K562 (cell line): ENCODE measurements around the gene ANXA4. TPM values are rescaled to one million over a fixed set of nuclear protein-coding genes. Genes with fewer than 3 reads are reported as not detected.

Source experiments
- ARNT ChIP-seq, 2 experiments: fragments of 450-650 bp; IDR thresholded peaks; 2 replicates each; pipeline ENCODE4 v1.6.1; 2016; ENCODE audit warnings: mild to moderate bottlenecking in 1 of 2
- CBFA2T3 ChIP-seq: fragments of 450-650 bp; IDR thresholded peaks from 2 replicates; pipeline ENCODE4 v1.6.1; 2017
- DACH1 ChIP-seq: fragments of 450-650 bp; IDR thresholded peaks from 2 replicates; pipeline ENCODE4 v1.6.1; 2018; ENCODE audit not compliant: partially characterized antibody
- EP300 ChIP-seq: IDR thresholded peaks from 2 replicates; pipeline ENCODE4 v1.6.1; 2012; ENCODE audit warnings: low read length, improper control_type of control experiment
- FOS ChIP-seq: IDR thresholded peaks from 3 replicates; pipeline ENCODE4 v1.6.1; 2011; ENCODE audit not compliant: insufficient read length; ENCODE audit errors: extremely low read depth
- HMG20A ChIP-seq: fragments of 450-650 bp; formaldehyde crosslinking; conservative IDR thresholded peaks from 2 replicates; pipeline ENCODE4 v1.4.0; 2020; ENCODE audit warnings: mild to moderate bottlenecking, mixed read lengths
- HOMEZ ChIP-seq: fragments of 250-450 bp; sonication (Bioruptor Pico); IDR thresholded peaks from 2 replicates; pipeline ENCODE4 v1.4.0; 2020; ENCODE audit warnings: mild to moderate bottlenecking, moderate library complexity
- IFI16 ChIP-seq: fragments of 250-450 bp; sonication (Bioruptor Pico); IDR thresholded peaks from 2 replicates; pipeline ENCODE4 v2.1.2; 2022; ENCODE audit warnings: mild to moderate bottlenecking, inconsistent platforms
- L3MBTL2 ChIP-seq: fragments of 450-650 bp; IDR thresholded peaks from 2 replicates; pipeline ENCODE4 v1.6.1; 2016; ENCODE audit warnings: mild to moderate bottlenecking, moderate library complexity
- MNT ChIP-seq, 2 experiments: fragments of 450-650 bp; conservative IDR thresholded peaks; 2 replicates each; pipeline ENCODE4 v1.6.1; 2017; ENCODE audit warnings: mild to moderate bottlenecking in 2 of 2, moderate library complexity in 2 of 2
- PPARD ChIP-seq: fragments of 250-450 bp; sonication (Bioruptor Pico); IDR thresholded peaks from 2 replicates; pipeline ENCODE4 v1.8.0; 2022; ENCODE audit warnings: inconsistent platforms, mild to moderate bottlenecking, moderate library complexity
- RBM34 ChIP-seq: fragments of 200-400 bp; formaldehyde crosslinking; IDR thresholded peaks from 2 replicates; pipeline ENCODE4 v1.6.1; 2018; ENCODE audit warnings: low read length, borderline replicate concordance; ENCODE audit not compliant: insufficient read depth
- ZNF436 ChIP-seq: fragments of 250-450, 450-650 bp; sonication (Bioruptor Pico); formaldehyde crosslinking; IDR thresholded peaks from 2 replicates; pipeline ENCODE4 v1.7.0; 2020; ENCODE audit warnings: mild to moderate bottlenecking
- ZNF584 ChIP-seq: fragments of 200-800 bp; sonication (Bioruptor generic); IDR thresholded peaks from 2 replicates; pipeline ENCODE4 v1.6.1; 2016; ENCODE audit warnings: low read depth, mild to moderate bottlenecking, missing genetic modification characterization, missing compliant biosample characterization
- ZNF707 ChIP-seq: fragments of 250-450 bp; sonication (Bioruptor Pico); conservative IDR thresholded peaks from 2 replicates; pipeline ENCODE4 v1.8.0; 2022; ENCODE audit warnings: inconsistent platforms, mild to moderate bottlenecking, moderate library complexity
- polyA plus RNA-seq, 8 experiments: library from polyadenylated mRNA; depleted of rRNA in 4 of 8; stranded (reverse) in 5 of 8; unstranded in 3 of 8; fragments of >200 nt; fragmentation: Nextera tagmentation in 2 of 8; fragmentation: Illumina TruSeq in 1 of 8; extraction: Ambion mirVana in 2 of 8; extraction: Trizol in 1 of 8; gene quantifications; 2 replicates each; pipeline versions ENCODE4 v1.2.1 to v1.2.3, GENCODE V29; 2011 to 2014; ENCODE audit warnings: inconsistent platforms in 1 of 8, missing spikeins in 1 of 8
- total RNA-seq, 7 experiments: library from RNA; depleted of rRNA in 6 of 7; stranded (reverse); fragments of >200 nt in 6 of 7; fragmentation: Illumina TruSeq in 2 of 7; extraction: Trizol in 2 of 7; gene quantifications; 2 replicates each; pipeline versions ENCODE4 v1.2.1 to v1.2.3, GENCODE V29; 2011 to 2021; ENCODE audit warnings: low replicate concordance in 1 of 7
- TF ChIP-seq, protein P1 (sequence below): fragments of 250-450 bp; sonication (Bioruptor Pico); IDR thresholded peaks from 2 replicates; pipeline ENCODE4 v1.8.0; 2021; ENCODE audit warnings: borderline replicate concordance, mild to moderate bottlenecking, moderate library complexity; ENCODE audit not compliant: poor library complexity, severe bottlenecking
- TF ChIP-seq, protein P2 (sequence below): fragments of 200-800 bp; sonication (Bioruptor generic); IDR thresholded peaks from 2 replicates; pipeline ENCODE4 v1.6.1; 2017; ENCODE audit warnings: missing genetic modification characterization, missing compliant biosample characterization
- TF ChIP-seq, protein P3 (sequence below), 2 experiments: fragments of 450-650 bp; IDR thresholded peaks; 2 replicates each; pipeline ENCODE4 v1.6.1; 2018; ENCODE audit warnings: mild to moderate bottlenecking in 2 of 2, low read depth in 1 of 2; ENCODE audit not compliant: partially characterized antibody in 2 of 2

Gene ANXA4
- total and polyA plus RNA-seq, 9 of the 15 experiments (the other 6 are each of a cell fraction or from before 2014, with no cell fraction given), result 3.4 to 13.6 (median 11.6) TPM

GRCh38 chr2:69829256-69830044, 87.5 kb downstream of the ANXA4 start, which contains the start of gene GMCL1 (continued):
- TF ChIP-seq ZNF584 (CRISPR knock-in tag) (no peak), EP300 (0 out of 2 replicates have a peak, but pooled peaks have one; percentile 18), HMG20A (CRISPR knock-in tag) (no peak), FOS (no peak), IFI16 (CRISPR knock-in tag) (no peak), ZNF707 (CRISPR knock-in tag) (no peak), L3MBTL2 (peak; percentile 87), DACH1 (peak; percentile 56), RBM34 (0 out of 2 replicates have a peak, but pooled peaks have one; percentile 22), CBFA2T3 (no peak; the same call in 1 of the 2 replicates), PPARD (CRISPR knock-in tag) (no peak), MNT (conservative IDR thresholded peaks at IDR 0.05) (peak; percentile 94 to 97), ARNT (IDR thresholded peaks at IDR 0.05) (no peak), HOMEZ (no peak), ZNF436 (CRISPR knock-in tag) (no peak)
- TF ChIP-seq, protein P1, sequence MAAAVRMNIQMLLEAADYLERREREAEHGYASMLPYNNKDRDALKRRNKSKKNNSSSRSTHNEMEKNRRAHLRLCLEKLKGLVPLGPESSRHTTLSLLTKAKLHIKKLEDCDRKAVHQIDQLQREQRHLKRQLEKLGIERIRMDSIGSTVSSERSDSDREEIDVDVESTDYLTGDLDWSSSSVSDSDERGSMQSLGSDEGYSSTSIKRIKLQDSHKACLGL (CRISPR knock-in tag), result peak; percentile 44
- TF ChIP-seq, protein P2, sequence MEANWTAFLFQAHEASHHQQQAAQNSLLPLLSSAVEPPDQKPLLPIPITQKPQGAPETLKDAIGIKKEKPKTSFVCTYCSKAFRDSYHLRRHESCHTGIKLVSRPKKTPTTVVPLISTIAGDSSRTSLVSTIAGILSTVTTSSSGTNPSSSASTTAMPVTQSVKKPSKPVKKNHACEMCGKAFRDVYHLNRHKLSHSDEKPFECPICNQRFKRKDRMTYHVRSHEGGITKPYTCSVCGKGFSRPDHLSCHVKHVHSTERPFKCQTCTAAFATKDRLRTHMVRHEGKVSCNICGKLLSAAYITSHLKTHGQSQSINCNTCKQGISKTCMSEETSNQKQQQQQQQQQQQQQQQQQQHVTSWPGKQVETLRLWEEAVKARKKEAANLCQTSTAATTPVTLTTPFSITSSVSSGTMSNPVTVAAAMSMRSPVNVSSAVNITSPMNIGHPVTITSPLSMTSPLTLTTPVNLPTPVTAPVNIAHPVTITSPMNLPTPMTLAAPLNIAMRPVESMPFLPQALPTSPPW (CRISPR knock-in tag), result peak; percentile 52
- TF ChIP-seq, protein P3, sequence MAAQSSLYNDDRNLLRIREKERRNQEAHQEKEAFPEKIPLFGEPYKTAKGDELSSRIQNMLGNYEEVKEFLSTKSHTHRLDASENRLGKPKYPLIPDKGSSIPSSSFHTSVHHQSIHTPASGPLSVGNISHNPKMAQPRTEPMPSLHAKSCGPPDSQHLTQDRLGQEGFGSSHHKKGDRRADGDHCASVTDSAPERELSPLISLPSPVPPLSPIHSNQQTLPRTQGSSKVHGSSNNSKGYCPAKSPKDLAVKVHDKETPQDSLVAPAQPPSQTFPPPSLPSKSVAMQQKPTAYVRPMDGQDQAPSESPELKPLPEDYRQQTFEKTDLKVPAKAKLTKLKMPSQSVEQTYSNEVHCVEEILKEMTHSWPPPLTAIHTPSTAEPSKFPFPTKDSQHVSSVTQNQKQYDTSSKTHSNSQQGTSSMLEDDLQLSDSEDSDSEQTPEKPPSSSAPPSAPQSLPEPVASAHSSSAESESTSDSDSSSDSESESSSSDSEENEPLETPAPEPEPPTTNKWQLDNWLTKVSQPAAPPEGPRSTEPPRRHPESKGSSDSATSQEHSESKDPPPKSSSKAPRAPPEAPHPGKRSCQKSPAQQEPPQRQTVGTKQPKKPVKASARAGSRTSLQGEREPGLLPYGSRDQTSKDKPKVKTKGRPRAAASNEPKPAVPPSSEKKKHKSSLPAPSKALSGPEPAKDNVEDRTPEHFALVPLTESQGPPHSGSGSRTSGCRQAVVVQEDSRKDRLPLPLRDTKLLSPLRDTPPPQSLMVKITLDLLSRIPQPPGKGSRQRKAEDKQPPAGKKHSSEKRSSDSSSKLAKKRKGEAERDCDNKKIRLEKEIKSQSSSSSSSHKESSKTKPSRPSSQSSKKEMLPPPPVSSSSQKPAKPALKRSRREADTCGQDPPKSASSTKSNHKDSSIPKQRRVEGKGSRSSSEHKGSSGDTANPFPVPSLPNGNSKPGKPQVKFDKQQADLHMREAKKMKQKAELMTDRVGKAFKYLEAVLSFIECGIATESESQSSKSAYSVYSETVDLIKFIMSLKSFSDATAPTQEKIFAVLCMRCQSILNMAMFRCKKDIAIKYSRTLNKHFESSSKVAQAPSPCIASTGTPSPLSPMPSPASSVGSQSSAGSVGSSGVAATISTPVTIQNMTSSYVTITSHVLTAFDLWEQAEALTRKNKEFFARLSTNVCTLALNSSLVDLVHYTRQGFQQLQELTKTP (IDR thresholded peaks at IDR 0.05; ENCODE audit: low read depth in 1 of 2, partially characterized antibody in 2 of 2), result peak in 1 of 2 experiments; percentile 9
